Karpas-422 (cell line): ENCODE results near the gene HOXB6. TPM values are rescaled to one million over a fixed set of nuclear protein-coding genes. Genes with fewer than 3 reads are reported as not detected.

ENCODE experiments used
- DNase-seq: peaks from one replicate; pipeline ENCODE4 v3.0.0-alpha.2; 2015
- H2AFZ ChIP-seq: fragments of 200-600 bp; sonication (generic); 2 replicates; pipeline ENCODE4 v1.6.1; 2014; ENCODE audit warnings: antibody characterized with exemption, low read length, mixed read lengths
- H3K27ac ChIP-seq: fragments of 200-600 bp; sonication (generic); 2 replicates; pipeline ENCODE4 v1.5.1; 2014; ENCODE audit warnings: mild to moderate bottlenecking, low read length, moderate library complexity
- H3K27me3 ChIP-seq: fragments of 200-600 bp; sonication (generic); 2 replicates; pipeline ENCODE4 v1.6.1; 2014; ENCODE audit warnings: low read length, mixed read lengths
- H3K36me3 ChIP-seq: fragments of 200-600 bp; sonication (generic); 2 replicates; pipeline ENCODE4 v1.6.1; 2014; ENCODE audit warnings: low read length, mixed read lengths; ENCODE audit not compliant: insufficient read depth
- H3K4me1 ChIP-seq: fragments of 200-600 bp; sonication (generic); 2 replicates; pipeline ENCODE4 v1.6.1; 2014; ENCODE audit warnings: mild to moderate bottlenecking, low read length, mixed read lengths
- H3K4me2 ChIP-seq: fragments of 200-600 bp; sonication (generic); 2 replicates; pipeline ENCODE4 v1.6.1; 2014; ENCODE audit warnings: low read length, low read depth, mild to moderate bottlenecking; ENCODE audit not compliant: poor library complexity, severe bottlenecking
- H3K4me3 ChIP-seq: fragments of 200-600 bp; sonication (generic); 2 replicates; pipeline ENCODE4 v1.5.1; 2014; ENCODE audit warnings: mild to moderate bottlenecking, antibody characterized with exemption, low read length, mixed read lengths
- H3K79me2 ChIP-seq: fragments of 200-600 bp; sonication (generic); 2 replicates; pipeline ENCODE4 v1.6.1; 2014; ENCODE audit warnings: mild to moderate bottlenecking, low read length, mixed read lengths
- H3K9ac ChIP-seq: fragments of 200-600 bp; sonication (generic); 2 replicates; pipeline ENCODE4 v1.6.0; 2014; ENCODE audit warnings: low read length
- H3K9me2 ChIP-seq: fragments of 200-600 bp; sonication (generic), shearing (Covaris generic); replicated peaks from 2 replicates; pipeline ENCODE4 v1.6.0; 2014; ENCODE audit warnings: mild to moderate bottlenecking, low read length, moderate library complexity; ENCODE audit not compliant: insufficient read depth
- H3K9me3 ChIP-seq: fragments of 300-700, 200-600 bp; sonication (generic); 2 replicates; pipeline ENCODE4 v1.6.1; 2014; ENCODE audit warnings: low read length, mixed read lengths
- H4K20me1 ChIP-seq: fragments of 200-600 bp; sonication (generic); 2 replicates; pipeline ENCODE4 v1.6.1; 2014; ENCODE audit warnings: mild to moderate bottlenecking, antibody characterized with exemption, low read length, low read depth; ENCODE audit not compliant: insufficient read depth
- total RNA-seq: library from RNA; depleted of rRNA; stranded (reverse); fragments of >200 nt; shearing (Covaris generic); gene quantifications from 2 replicates; pipeline ENCODE4 v1.2.3, GENCODE V29; 2014; ENCODE audit warnings: low replicate concordance

The HOXB6 gene
- total RNA-seq, 1 experiment from 2014 or later, result 0.48 TPM

- DNase-seq, result no peak
- H3K4me2 ChIP-seq, result no peak overlapping the region
- no peak overlapping the region for H3K9ac ChIP-seq
- H4K20me1 ChIP-seq, result no peaks in the 10 kb centered on the region
- no peaks in the 10 kb centered on the region for H3K79me2 ChIP-seq
- no peak overlapping the region for H3K4me3 ChIP-seq
- H3K9me3 ChIP-seq, result no peaks in the 10 kb centered on the region
- no peaks in the 10 kb centered on the region for H3K4me1 ChIP-seq
- H3K9me2 ChIP-seq, result no peaks in the 10 kb centered on the region
- no peak overlapping the region for H3K27ac ChIP-seq
- no peaks in the 10 kb centered on the region for H3K36me3 ChIP-seq
- no peaks in the 10 kb centered on the region for H3K27me3 ChIP-seq
- no peak overlapping the region for H2AFZ ChIP-seq
Measured at GRCh38 chr17:48561884-48562810, 42.6 kb downstream of the HOXB6 start.

DNA sequence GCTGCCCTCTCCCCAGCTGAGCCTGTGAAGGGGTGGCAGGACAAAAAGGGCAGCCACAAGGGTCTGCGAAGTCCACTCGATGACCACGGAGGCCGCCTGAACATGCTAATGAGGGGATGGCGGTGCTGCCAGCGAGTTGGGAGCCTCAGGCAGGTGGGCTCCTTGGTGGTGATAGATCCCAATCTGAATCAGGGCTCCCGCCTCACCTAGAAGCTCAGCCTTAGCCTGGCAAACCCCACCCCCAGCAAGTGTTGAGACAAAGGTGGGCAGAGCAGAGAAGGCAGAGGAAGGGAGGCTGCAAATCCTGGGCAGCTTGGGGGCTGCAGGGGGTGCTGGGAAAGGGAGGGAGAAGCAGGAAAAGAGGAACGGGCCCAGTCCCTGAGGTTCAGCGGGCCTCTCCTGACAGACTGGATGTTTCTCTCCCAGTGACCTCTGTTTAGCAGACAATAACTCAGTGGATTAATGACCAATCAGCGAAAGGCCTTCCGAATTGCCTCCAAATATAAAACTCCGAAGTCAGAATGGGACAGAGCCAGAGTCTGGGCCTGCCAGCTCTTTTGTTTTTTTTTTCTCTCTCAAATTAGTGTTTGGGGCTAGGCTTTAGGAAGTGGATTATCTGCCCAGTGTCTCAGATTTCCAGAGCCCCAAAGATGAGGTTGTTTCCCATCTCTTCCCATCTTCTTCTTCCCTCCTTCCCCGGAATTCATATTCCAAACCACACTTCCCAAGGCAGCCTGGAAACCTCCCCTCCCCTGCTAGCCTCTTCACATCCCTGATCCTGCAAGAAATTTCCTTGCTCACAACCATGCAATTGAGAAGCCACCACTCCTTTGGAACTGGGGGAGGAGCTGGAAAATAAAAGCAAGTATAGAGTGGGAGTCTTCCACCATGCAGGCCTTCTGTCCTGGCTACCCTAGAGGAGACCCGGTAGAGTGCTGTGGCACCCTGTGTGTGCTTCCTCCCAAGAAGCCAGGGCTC is 44.7 kb downstream of the HOXB6 start:
- H3K9me2 ChIP-seq, result no peaks in the 10 kb centered on the region
- no peak overlapping the region for H3K27ac ChIP-seq
- H3K79me2 ChIP-seq, result no peaks in the 10 kb centered on the region
- no peaks in the 10 kb centered on the region for H3K27me3 ChIP-seq
- H3K4me2 ChIP-seq, result no peak overlapping the region
- no peaks in the 10 kb centered on the region for H4K20me1 ChIP-seq
- no peak overlapping the region for H2AFZ ChIP-seq
- H3K9me3 ChIP-seq, result no peaks in the 10 kb centered on the region
- DNase-seq, result no peak
- H3K4me1 ChIP-seq, result no peaks in the 10 kb centered on the region
- H3K9ac ChIP-seq, result no peak overlapping the region
- H3K4me3 ChIP-seq, result no peak overlapping the region
- no peaks in the 10 kb centered on the region for H3K36me3 ChIP-seq

DNA sequence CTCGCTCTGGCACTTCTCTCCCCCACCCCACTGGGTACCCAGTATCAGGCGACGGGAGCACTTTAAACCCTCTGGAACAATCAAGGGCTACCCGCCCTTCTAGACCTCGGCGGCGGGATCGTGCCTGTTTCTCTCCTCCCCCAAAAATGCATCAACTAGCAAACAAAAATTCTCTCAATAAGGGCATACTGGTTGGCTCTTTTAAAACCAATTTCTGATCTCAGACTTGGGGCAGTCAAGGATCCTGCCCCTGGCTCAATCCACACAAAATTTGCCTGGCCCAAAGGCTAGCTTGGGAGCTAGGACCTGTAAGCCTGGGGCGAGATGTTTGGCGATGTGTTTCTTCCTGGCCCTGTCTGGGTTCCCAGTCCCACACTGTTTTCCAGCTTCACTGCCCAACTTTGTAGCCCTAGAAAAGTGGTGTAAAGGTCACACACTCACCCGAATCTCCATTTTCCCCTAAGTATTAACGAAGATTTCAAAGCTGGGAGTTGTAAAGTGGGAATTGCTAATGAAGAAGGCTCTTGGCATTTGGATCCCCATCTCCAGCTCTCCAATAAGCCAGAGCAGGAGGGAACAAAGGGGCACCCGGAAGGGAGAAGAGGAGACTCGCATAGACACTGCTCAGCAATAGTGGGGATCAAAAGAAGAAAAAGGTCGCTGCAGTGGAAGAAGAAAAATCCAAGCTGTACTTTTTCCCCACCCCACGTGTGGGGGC is 45.5 kb downstream of the HOXB6 start:
- no peak overlapping the region for H3K9ac ChIP-seq
- no peaks in the 10 kb centered on the region for H3K4me1 ChIP-seq
- H3K9me3 ChIP-seq, result no peaks in the 10 kb centered on the region
- H3K4me2 ChIP-seq, result no peak overlapping the region
- H2AFZ ChIP-seq, result no peak overlapping the region
- no peak for DNase-seq
- H3K27ac ChIP-seq, result no peak overlapping the region
- no peaks in the 10 kb centered on the region for H3K79me2 ChIP-seq
- no peaks in the 10 kb centered on the region for H3K36me3 ChIP-seq
- H3K9me2 ChIP-seq, result no peaks in the 10 kb centered on the region
- H4K20me1 ChIP-seq, result no peaks in the 10 kb centered on the region
- no peaks in the 10 kb centered on the region for H3K27me3 ChIP-seq
- no peak overlapping the region for H3K4me3 ChIP-seq

DNA sequence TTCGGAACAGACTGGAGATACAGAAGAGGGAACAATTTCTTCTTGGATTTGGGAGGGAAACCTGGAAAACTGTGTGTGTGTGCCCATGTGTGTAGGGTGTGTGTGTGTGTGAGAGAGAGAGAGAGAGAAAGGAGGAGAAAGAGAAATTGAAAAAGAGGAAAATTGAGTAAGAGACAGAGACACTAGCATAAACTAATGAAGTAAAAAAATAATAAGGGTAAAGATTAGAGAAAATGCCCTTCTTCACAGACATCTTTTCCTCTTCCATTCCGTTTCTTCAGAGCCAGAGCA is 46.0 kb downstream of the HOXB6 start:
- H3K4me1 ChIP-seq, result no peaks in the 10 kb centered on the region
- no peak overlapping the region for H3K9ac ChIP-seq
- H3K9me2 ChIP-seq, result no peaks in the 10 kb centered on the region
- no peak for DNase-seq
- H4K20me1 ChIP-seq, result no peaks in the 10 kb centered on the region
- H3K79me2 ChIP-seq, result no peaks in the 10 kb centered on the region
- H3K4me3 ChIP-seq, result no peak overlapping the region
- no peak overlapping the region for H3K27ac ChIP-seq
- H3K36me3 ChIP-seq, result no peaks in the 10 kb centered on the region
- no peak overlapping the region for H3K4me2 ChIP-seq
- no peaks in the 10 kb centered on the region for H3K27me3 ChIP-seq
- H2AFZ ChIP-seq, result no peak overlapping the region
- H3K9me3 ChIP-seq, result no peaks in the 10 kb centered on the region

GRCh38 chr17:48558057-48558830 is 46.5 kb downstream of the HOXB6 start:
- H3K9ac ChIP-seq, result no peak overlapping the region

DNA sequence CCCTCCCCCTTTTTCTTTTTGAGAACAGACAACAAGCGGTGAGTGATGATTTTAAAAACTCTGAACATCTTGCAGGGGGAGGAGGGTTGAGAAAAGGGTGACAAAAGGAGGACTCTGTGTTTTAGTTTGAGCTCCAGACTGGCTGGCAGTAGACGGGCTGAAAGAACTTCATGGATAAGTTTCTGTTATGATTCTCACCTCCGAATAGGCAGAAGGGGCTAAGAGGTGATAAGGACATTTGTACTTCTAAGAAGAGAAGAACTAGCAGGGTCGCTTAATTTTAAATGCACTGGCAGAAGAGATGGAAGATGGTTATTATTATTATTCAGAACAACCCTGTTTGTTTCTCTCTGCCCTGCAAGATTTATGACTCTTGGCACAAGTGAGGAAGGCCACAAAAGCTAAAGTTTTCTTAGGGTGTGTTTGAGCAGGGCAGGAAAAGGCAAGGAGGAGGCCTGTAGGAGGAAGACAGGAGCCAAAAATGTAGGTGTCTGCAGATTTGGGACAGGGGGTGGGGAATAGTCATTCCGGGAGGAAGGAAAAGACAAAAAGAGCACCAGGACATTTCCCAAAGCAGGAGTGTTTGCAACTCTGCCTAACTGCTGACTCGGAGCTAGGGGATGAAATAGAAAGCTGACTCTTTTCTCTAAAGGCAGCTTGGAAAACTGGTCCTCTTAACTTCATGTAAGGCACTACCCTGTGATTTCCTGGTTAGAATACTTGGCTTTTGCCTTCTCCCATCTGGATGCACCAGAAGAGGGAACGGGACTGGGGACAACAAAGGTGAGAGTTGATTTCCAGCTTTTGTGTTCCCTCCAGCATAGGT is 48.0 kb downstream of the HOXB6 start:
- Histone ChIP-seq H3K9me2 (no peaks in the 10 kb centered on the region), H3K79me2 (no peaks in the 10 kb centered on the region), H4K20me1 (no peaks in the 10 kb centered on the region), H3K27me3 (no peaks in the 10 kb centered on the region), H2AFZ (no peak overlapping the region), H3K36me3 (no peaks in the 10 kb centered on the region), H3K9me3 (no peaks in the 10 kb centered on the region), H3K27ac (no peak overlapping the region), H3K4me1 (no peaks in the 10 kb centered on the region), H3K9ac (no peak overlapping the region), H3K4me3 (no peak overlapping the region), H3K4me2 (no peak overlapping the region)
- no peak for DNase-seq

More at GRCh38 chr17:48558057-48558830, 46.5 kb downstream of the HOXB6 start:
- no peak for DNase-seq
- no peak overlapping the region for H3K4me3 ChIP-seq
- H3K4me2 ChIP-seq, result no peak overlapping the region
- no peaks in the 10 kb centered on the region for H3K9me2 ChIP-seq
- no peaks in the 10 kb centered on the region for H3K4me1 ChIP-seq
- no peaks in the 10 kb centered on the region for H3K9me3 ChIP-seq
- no peaks in the 10 kb centered on the region for H3K27me3 ChIP-seq
- H3K36me3 ChIP-seq, result no peaks in the 10 kb centered on the region
- no peaks in the 10 kb centered on the region for H4K20me1 ChIP-seq
- H3K27ac ChIP-seq, result no peak overlapping the region
- no peaks in the 10 kb centered on the region for H3K79me2 ChIP-seq
- H2AFZ ChIP-seq, result no peak overlapping the region

DNA sequence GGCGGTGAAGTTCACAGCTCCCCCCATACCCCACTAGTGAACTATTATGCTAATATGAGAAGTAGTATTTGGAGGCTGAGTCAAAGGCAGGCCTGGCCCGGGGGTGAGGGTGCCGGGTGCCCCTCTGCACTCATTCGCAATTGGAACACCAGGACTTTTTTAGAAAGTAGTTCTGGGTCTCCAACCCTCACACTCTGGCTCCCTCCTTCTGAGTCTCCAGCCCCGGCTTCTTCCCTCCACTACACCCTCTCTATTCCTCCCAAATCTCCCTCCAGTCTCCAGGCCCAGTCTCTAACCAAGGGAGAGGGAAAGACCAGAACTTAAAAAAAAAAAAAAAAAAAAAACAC is 48.6 kb downstream of the HOXB6 start:
- Histone ChIP-seq H3K9me3 (no peaks in the 10 kb centered on the region), H3K9ac (no peak overlapping the region), H3K9me2 (no peaks in the 10 kb centered on the region), H3K79me2 (no peaks in the 10 kb centered on the region), H3K4me1 (no peaks in the 10 kb centered on the region), H3K36me3 (no peaks in the 10 kb centered on the region), H3K4me2 (no peak overlapping the region), H2AFZ (no peak overlapping the region), H3K27me3 (no peaks in the 10 kb centered on the region), H3K27ac (no peak overlapping the region), H4K20me1 (no peaks in the 10 kb centered on the region), H3K4me3 (no peak overlapping the region)
- DNase-seq, result no peak
